ENCODE measurements around the gene RSPH9.

The RSPH9 gene

GRCh38 chr6:43608310-43608763, 36.5 kb upstream of the RSPH9 start:
- no peak overlapping the region for H2AK5ac ChIP-seq (ENCODE audit: low read length, severe bottlenecking)
- H3K4ac ChIP-seq (ENCODE audit: low read depth in 1 of 2, low read length in 2 of 2), result no peak overlapping the region
- H4K91ac ChIP-seq (ENCODE audit: low read length), result no peak overlapping the region
- H3K27me3 ChIP-seq (ENCODE audit: control insufficient read depth in 1 of 2, insufficient read depth in 1 of 2, low read length in 2 of 2), result no peaks in the 10 kb centered on the region
- no peaks in the 10 kb centered on the region for H3K9me3 ChIP-seq (ENCODE audit: control insufficient read depth, low read length)
- H3K23ac ChIP-seq (ENCODE audit: low read length in 2 of 2), result no peak overlapping the region
- H3K27ac ChIP-seq (ENCODE audit: low read length, poor library complexity, severe bottlenecking), result no peak overlapping the region
- peak; percentile 88 for DNase-seq
- no peak overlapping the region for H3K14ac ChIP-seq (ENCODE audit: low read length in 2 of 2)
- no peak overlapping the region for H2BK15ac ChIP-seq (ENCODE audit: low read depth, poor library complexity, severe bottlenecking)
- H3K9ac ChIP-seq (ENCODE audit: low read length), result peak overlapping the region; percentile 4
- H3K4me3 ChIP-seq (ENCODE audit: insufficient read depth in 1 of 2, low read depth in 1 of 2, low read length in 2 of 2), result no peak overlapping the region
- H3K18ac ChIP-seq (ENCODE audit: low read depth in 1 of 2, low read length in 2 of 2), result no peak overlapping the region
- H2BK12ac ChIP-seq (ENCODE audit: low read length in 2 of 2), result no peak overlapping the region
- no peak overlapping the region for H3K4me2 ChIP-seq (ENCODE audit: low read length, poor library complexity, severe bottlenecking)
- no peak overlapping the region for H2AFZ ChIP-seq (ENCODE audit: low read depth, low read length)
- peaks cover 2% of the 10 kb centered on the region for H3K4me1 ChIP-seq (ENCODE audit: control insufficient read depth, insufficient read depth, low read depth, low read length)
- H2BK5ac ChIP-seq (ENCODE audit: low read depth, low read length, poor library complexity, severe bottlenecking), result no peak overlapping the region
- H3K36me3 ChIP-seq (ENCODE audit: control insufficient read depth in 1 of 2, insufficient read depth in 2 of 2, low read depth in 1 of 2, low read length in 2 of 2), result peaks cover 24 to 84% of the 10 kb centered on the region in 2 experiments
- H2BK120ac ChIP-seq (ENCODE audit: low read depth, low read length), result no peak overlapping the region
- 2% methylated on average over 5 of the region's 5 CpGs for WGBS
- H3K79me1 ChIP-seq (replicated peaks; ENCODE audit: low read length, poor library complexity, severe bottlenecking), result peaks cover 9% of the 10 kb centered on the region
- no peak overlapping the region for H4K8ac ChIP-seq (ENCODE audit: low read length)

GRCh38 chr6:43608807-43609206, 36.0 kb upstream of the RSPH9 start:
- H4K8ac ChIP-seq (ENCODE audit: low read length), result no peak overlapping the region
- H3K36me3 ChIP-seq (ENCODE audit: control insufficient read depth in 1 of 2, insufficient read depth in 2 of 2, low read depth in 1 of 2, low read length in 2 of 2), result peaks cover 24 to 84% of the 10 kb centered on the region in 2 experiments
- H2BK15ac ChIP-seq (ENCODE audit: low read depth, poor library complexity, severe bottlenecking), result no peak overlapping the region
- no peak overlapping the region for H4K91ac ChIP-seq (ENCODE audit: low read length)
- H3K14ac ChIP-seq (ENCODE audit: low read length in 2 of 2), result no peak overlapping the region
- no peak overlapping the region for H3K27ac ChIP-seq (ENCODE audit: low read length, poor library complexity, severe bottlenecking)
- no peak overlapping the region for H2BK5ac ChIP-seq (ENCODE audit: low read depth, low read length, poor library complexity, severe bottlenecking)
- no peak overlapping the region for H2BK120ac ChIP-seq (ENCODE audit: low read depth, low read length)
- H3K4me3 ChIP-seq (ENCODE audit: insufficient read depth in 1 of 2, low read depth in 1 of 2, low read length in 2 of 2), result no peak overlapping the region
- no peak overlapping the region for H3K4me2 ChIP-seq (ENCODE audit: low read length, poor library complexity, severe bottlenecking)
- no peak overlapping the region for H3K4ac ChIP-seq (ENCODE audit: low read depth in 1 of 2, low read length in 2 of 2)
- no peaks in the 10 kb centered on the region for H3K27me3 ChIP-seq (ENCODE audit: control insufficient read depth in 1 of 2, insufficient read depth in 1 of 2, low read length in 2 of 2)
- no peak overlapping the region for H3K18ac ChIP-seq (ENCODE audit: low read depth in 1 of 2, low read length in 2 of 2)
- H2AK5ac ChIP-seq (ENCODE audit: low read length, severe bottlenecking), result no peak overlapping the region
- H3K79me1 ChIP-seq (replicated peaks; ENCODE audit: low read length, poor library complexity, severe bottlenecking), result peaks cover 8% of the 10 kb centered on the region
- H3K9me3 ChIP-seq (ENCODE audit: control insufficient read depth, low read length), result no peaks in the 10 kb centered on the region
- H3K4me1 ChIP-seq (ENCODE audit: control insufficient read depth, insufficient read depth, low read depth, low read length), result peaks cover 2% of the 10 kb centered on the region
- H2AFZ ChIP-seq (ENCODE audit: low read depth, low read length), result no peak overlapping the region
- no peak overlapping the region for H3K23ac ChIP-seq (ENCODE audit: low read length in 2 of 2)
- H3K9ac ChIP-seq (ENCODE audit: low read length), result peak overlapping the region; percentile 4
- WGBS, result no CpG with 5 or more reads among the region's 1 CpG
- no peak overlapping the region for H2BK12ac ChIP-seq (ENCODE audit: low read length in 2 of 2)
- no peak for DNase-seq

- Histone ChIP-seq H2BK120ac (ENCODE audit: low read depth, low read length) (no peak overlapping the region), H3K9me3 (ENCODE audit: control insufficient read depth, low read length) (no peaks in the 10 kb centered on the region), H3K4me2 (ENCODE audit: low read length, poor library complexity, severe bottlenecking) (no peak overlapping the region), H3K4ac (ENCODE audit: low read depth in 1 of 2, low read length in 2 of 2) (no peak overlapping the region), H2BK5ac (ENCODE audit: low read depth, low read length, poor library complexity, severe bottlenecking) (no peak overlapping the region), H3K4me3 (ENCODE audit: insufficient read depth in 1 of 2, low read depth in 1 of 2, low read length in 2 of 2) (no peak overlapping the region), H4K91ac (ENCODE audit: low read length) (no peak overlapping the region), H2AK5ac (ENCODE audit: low read length, severe bottlenecking) (no peak overlapping the region), H3K27ac (ENCODE audit: low read length, poor library complexity, severe bottlenecking) (no peak overlapping the region), H2AFZ (ENCODE audit: low read depth, low read length) (no peak overlapping the region), H3K14ac (ENCODE audit: low read length in 2 of 2) (no peak overlapping the region), H3K23ac (ENCODE audit: low read length in 2 of 2) (no peak overlapping the region), H3K36me3 (ENCODE audit: control insufficient read depth in 1 of 2, insufficient read depth in 2 of 2, low read depth in 1 of 2, low read length in 2 of 2) (peaks cover 30 to 84% of the 10 kb centered on the region in 2 experiments), H4K8ac (ENCODE audit: low read length) (no peak overlapping the region), H3K9ac (ENCODE audit: low read length) (peak overlapping the region; percentile 4), H3K18ac (ENCODE audit: low read depth in 1 of 2, low read length in 2 of 2) (no peak overlapping the region), H2BK12ac (ENCODE audit: low read length in 2 of 2) (no peak overlapping the region), H3K4me1 (ENCODE audit: control insufficient read depth, insufficient read depth, low read depth, low read length) (peaks cover 2% of the 10 kb centered on the region), H3K79me1 (replicated peaks; ENCODE audit: low read length, poor library complexity, severe bottlenecking) (peaks cover 11% of the 10 kb centered on the region), H3K27me3 (ENCODE audit: control insufficient read depth in 1 of 2, insufficient read depth in 1 of 2, low read length in 2 of 2) (no peaks in the 10 kb centered on the region), H2BK15ac (ENCODE audit: low read depth, poor library complexity, severe bottlenecking) (no peak overlapping the region)
- peak; percentile 17 for DNase-seq
- WGBS, result no CpG with 5 or more reads among the region's 1 CpG
These were observed 35.4 kb upstream of the RSPH9 start for GRCh38 chr6:43609402-43609801.

GRCh38 chr6:43610431-43610830, 34.4 kb upstream of the RSPH9 start:
- H3K4me3 ChIP-seq (ENCODE audit: insufficient read depth in 1 of 2, low read depth in 1 of 2, low read length in 2 of 2), result no peak overlapping the region
- H3K23ac ChIP-seq (ENCODE audit: low read length in 2 of 2), result no peak overlapping the region
- H3K27ac ChIP-seq (ENCODE audit: low read length, poor library complexity, severe bottlenecking), result no peak overlapping the region
- peak overlapping the region; percentile 64 for H4K8ac ChIP-seq (ENCODE audit: low read length)
- peak overlapping the region; percentile 68 for H4K91ac ChIP-seq (ENCODE audit: low read length)
- H3K4me2 ChIP-seq (ENCODE audit: low read length, poor library complexity, severe bottlenecking), result no peak overlapping the region
- no peak overlapping the region for H2BK12ac ChIP-seq (ENCODE audit: low read length in 2 of 2)
- H2AK5ac ChIP-seq (ENCODE audit: low read length, severe bottlenecking), result no peak overlapping the region
- H3K27me3 ChIP-seq (ENCODE audit: control insufficient read depth in 1 of 2, insufficient read depth in 1 of 2, low read length in 2 of 2), result no peaks in the 10 kb centered on the region
- peaks cover 2% of the 10 kb centered on the region for H3K4me1 ChIP-seq (ENCODE audit: control insufficient read depth, insufficient read depth, low read depth, low read length)
- H2AFZ ChIP-seq (ENCODE audit: low read depth, low read length), result no peak overlapping the region
- H2BK15ac ChIP-seq (ENCODE audit: low read depth, poor library complexity, severe bottlenecking), result no peak overlapping the region
- DNase-seq, result no peak
- no peak overlapping the region for H3K4ac ChIP-seq (ENCODE audit: low read depth in 1 of 2, low read length in 2 of 2)
- H3K14ac ChIP-seq (ENCODE audit: low read length in 2 of 2), result no peak overlapping the region
- 98% methylated on average over 5 of the region's 5 CpGs for WGBS
- peaks cover 13% of the 10 kb centered on the region for H3K79me1 ChIP-seq (replicated peaks; ENCODE audit: low read length, poor library complexity, severe bottlenecking)
- no peak overlapping the region for H3K18ac ChIP-seq (ENCODE audit: low read depth in 1 of 2, low read length in 2 of 2)
- H2BK5ac ChIP-seq (ENCODE audit: low read depth, low read length, poor library complexity, severe bottlenecking), result no peak overlapping the region
- H3K9ac ChIP-seq (ENCODE audit: low read length), result no peak overlapping the region
- H3K9me3 ChIP-seq (ENCODE audit: control insufficient read depth, low read length), result no peaks in the 10 kb centered on the region
- peaks cover 30 to 81% of the 10 kb centered on the region in 2 experiments for H3K36me3 ChIP-seq (ENCODE audit: control insufficient read depth in 1 of 2, insufficient read depth in 2 of 2, low read depth in 1 of 2, low read length in 2 of 2)
- H2BK120ac ChIP-seq (ENCODE audit: low read depth, low read length), result no peak overlapping the region

Data from mesenchymal stem cell (in vitro differentiated cells and primary cell).